Measurements from ENCODE around the gene SLC29A1. TPM values are rescaled to one million over a fixed set of nuclear protein-coding genes. Genes with fewer than 3 reads are reported as not detected.

SLC29A1 gene
- total RNA-seq, 1 donor from 2014 or later = 24.1 TPM

DNA sequence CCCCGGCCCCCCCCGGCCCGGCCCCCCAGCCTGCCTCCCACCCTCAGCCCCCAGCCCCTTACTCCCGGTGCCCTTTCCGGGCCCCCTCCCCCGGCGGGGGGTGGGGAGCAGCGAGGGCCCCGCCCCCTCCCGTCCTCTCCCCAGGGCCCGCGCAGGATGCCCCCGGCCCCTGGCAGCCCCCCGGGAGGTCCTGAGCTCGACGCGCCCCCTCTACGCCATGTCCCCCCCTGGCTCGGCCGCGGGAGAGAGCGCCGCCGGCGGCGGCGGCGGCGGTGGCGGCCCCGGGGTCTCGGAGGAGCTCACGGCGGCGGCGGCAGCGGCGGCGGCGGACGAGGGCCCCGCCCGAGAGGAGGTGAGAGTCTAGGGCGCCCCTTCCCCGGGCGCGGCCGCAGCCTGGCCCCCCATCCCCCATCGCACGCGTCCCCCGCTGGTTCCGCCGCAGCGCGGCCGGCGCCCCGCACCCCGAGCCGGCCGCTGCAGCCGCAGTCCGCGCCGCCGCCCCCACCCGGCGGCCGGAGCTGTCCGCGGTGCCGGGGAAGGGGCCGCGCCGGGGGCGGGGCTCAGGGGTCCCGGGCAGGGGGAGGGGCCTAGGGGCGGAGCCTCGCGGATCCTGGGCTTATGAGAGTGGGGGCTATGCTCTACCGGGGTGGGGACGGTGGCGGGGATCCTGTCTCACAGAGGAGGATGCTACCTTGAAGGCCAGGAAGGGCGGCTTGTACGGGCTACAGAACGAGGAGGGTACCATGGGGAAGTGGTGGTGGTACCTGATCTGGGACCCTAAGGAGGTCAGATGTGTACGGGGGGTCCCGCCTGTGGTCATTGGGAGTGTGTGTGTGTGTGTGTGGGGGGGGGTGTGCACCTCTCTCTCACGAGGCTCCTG lies 47.4 kb downstream of the SLC29A1 start:
- Mint-ChIP-seq H3K27me3 (peaks cover 50% of the 10 kb centered on the region), H3K36me3 (ENCODE audit: insufficient read depth) (peaks cover 5% of the 10 kb centered on the region), H3K4me3 (ENCODE audit: low read depth) (peak overlapping the region; percentile 73), H3K9me3 (ENCODE audit: low read depth) (no peaks in the 10 kb centered on the region), H3K27ac (no peak overlapping the region), H3K4me1 (ENCODE audit: low read depth) (peaks cover 2% of the 10 kb centered on the region)
- peak; percentile 56 for DNase-seq (ENCODE audit: low spot score, unreplicated experiment)
- TF ChIP-seq CTCF (IDR thresholded peaks at IDR 0.05; ENCODE audit: unreplicated experiment) = no peak

GRCh38 chr6:44271406-44271723 lies 48.0 kb downstream of the SLC29A1 start:
- no peaks in the 10 kb centered on the region for H3K9me3 Mint-ChIP-seq (ENCODE audit: low read depth)
- no peak for TF ChIP-seq CTCF (IDR thresholded peaks at IDR 0.05; ENCODE audit: unreplicated experiment)
- peaks cover 50% of the 10 kb centered on the region for H3K27me3 Mint-ChIP-seq
- peaks cover 5% of the 10 kb centered on the region for H3K36me3 Mint-ChIP-seq (ENCODE audit: insufficient read depth)
- H3K27ac Mint-ChIP-seq = no peak overlapping the region
- peaks cover 2% of the 10 kb centered on the region for H3K4me1 Mint-ChIP-seq (ENCODE audit: low read depth)
- DNase-seq (ENCODE audit: low spot score, unreplicated experiment) = no peak
- peak overlapping the region; percentile 73 for H3K4me3 Mint-ChIP-seq (ENCODE audit: low read depth)

DNA sequence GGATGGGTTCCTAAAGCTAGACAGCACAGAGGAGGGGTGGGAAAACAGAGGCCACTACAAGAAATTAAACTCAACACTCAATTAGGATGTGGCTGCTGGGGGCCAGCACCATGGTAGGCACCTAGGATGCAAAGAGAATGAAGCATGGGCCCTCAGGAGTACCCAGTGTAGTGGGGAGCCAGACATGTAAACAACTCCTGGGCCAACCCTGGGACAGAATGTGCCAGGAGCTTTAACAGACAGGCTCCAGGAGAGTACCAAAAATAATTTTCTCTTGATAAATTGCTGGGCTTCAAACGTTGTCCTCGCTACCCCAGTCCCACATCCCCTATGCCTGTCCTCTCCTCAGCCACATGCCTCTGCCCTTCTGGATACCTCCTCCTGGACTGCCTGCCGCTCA lies 48.5 kb downstream of the SLC29A1 start:
- Mint-ChIP-seq H3K36me3 (ENCODE audit: insufficient read depth) (peaks cover 5% of the 10 kb centered on the region), H3K4me1 (ENCODE audit: low read depth) (peaks cover 2% of the 10 kb centered on the region), H3K27ac (no peak overlapping the region), H3K9me3 (ENCODE audit: low read depth) (no peaks in the 10 kb centered on the region), H3K27me3 (peaks cover 48% of the 10 kb centered on the region), H3K4me3 (ENCODE audit: low read depth) (peak overlapping the region; percentile 26)
- DNase-seq (ENCODE audit: low spot score, unreplicated experiment) = no peak
- no peak for TF ChIP-seq CTCF (IDR thresholded peaks at IDR 0.05; ENCODE audit: unreplicated experiment)

GRCh38 chr6:44272529-44272928 lies 49.1 kb downstream of the SLC29A1 start:
- Mint-ChIP-seq H3K4me3 (ENCODE audit: low read depth) (no peak overlapping the region), H3K36me3 (ENCODE audit: insufficient read depth) (peaks cover 5% of the 10 kb centered on the region), H3K9me3 (ENCODE audit: low read depth) (no peaks in the 10 kb centered on the region), H3K27me3 (peaks cover 51% of the 10 kb centered on the region), H3K4me1 (ENCODE audit: low read depth) (peaks cover 2% of the 10 kb centered on the region), H3K27ac (no peak overlapping the region)
- no peak for DNase-seq (ENCODE audit: low spot score, unreplicated experiment)
- no peak for TF ChIP-seq CTCF (IDR thresholded peaks at IDR 0.05; ENCODE audit: unreplicated experiment)

DNA sequence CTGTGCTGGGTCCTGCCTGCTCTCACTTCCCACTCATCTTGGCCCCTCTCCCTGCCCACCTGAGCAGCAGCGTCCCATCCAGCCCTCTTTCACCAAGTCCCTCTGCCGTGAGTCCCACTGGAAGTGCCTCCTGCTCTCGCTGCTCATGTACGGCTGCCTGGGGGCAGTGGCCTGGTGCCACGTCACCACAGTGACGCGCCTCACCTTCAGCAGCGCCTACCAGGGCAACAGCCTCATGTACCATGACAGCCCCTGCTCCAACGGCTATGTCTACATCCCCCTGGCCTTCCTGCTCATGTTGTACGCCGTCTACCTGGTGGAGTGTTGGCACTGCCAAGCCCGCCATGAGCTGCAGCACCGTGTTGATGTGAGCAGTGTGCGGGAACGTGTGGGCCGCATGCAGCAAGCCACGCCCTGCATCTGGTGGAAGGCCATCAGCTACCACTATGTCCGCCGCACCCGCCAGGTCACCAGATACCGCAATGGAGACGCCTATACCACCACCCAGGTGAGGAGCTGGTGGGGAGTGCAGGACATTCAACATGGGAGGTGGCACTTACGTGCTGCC lies 49.7 kb downstream of the SLC29A1 start:
- peaks cover 5% of the 10 kb centered on the region for H3K36me3 Mint-ChIP-seq (ENCODE audit: insufficient read depth)
- TF ChIP-seq CTCF (IDR thresholded peaks at IDR 0.05; ENCODE audit: unreplicated experiment) = no peak
- H3K27me3 Mint-ChIP-seq = peaks cover 53% of the 10 kb centered on the region
- H3K4me1 Mint-ChIP-seq (ENCODE audit: low read depth) = peaks cover 2% of the 10 kb centered on the region
- DNase-seq (ENCODE audit: low spot score, unreplicated experiment) = no peak
- H3K27ac Mint-ChIP-seq = no peak overlapping the region
- H3K4me3 Mint-ChIP-seq (ENCODE audit: low read depth) = no peak overlapping the region
- no peaks in the 10 kb centered on the region for H3K9me3 Mint-ChIP-seq (ENCODE audit: low read depth)
